Osteoblast (primary cell): ENCODE results near the gene LAD1. TPM values are rescaled to one million over a fixed set of nuclear protein-coding genes. Genes with fewer than 3 reads are reported as not detected.

Experiments
- DNase-seq: peaks from one replicate; pipeline ENCODE4 v3.0.0; 2011; ENCODE audit warnings: low spot score, mixed read lengths; ENCODE audit not compliant: insufficient read length; ENCODE audit errors: missing footprints
- H2AFZ ChIP-seq: 2 replicates; pipeline ENCODE4 v1.6.0; 2011; ENCODE audit warnings: mild to moderate bottlenecking, low read length
- H3K27ac ChIP-seq: 2 replicates; pipeline ENCODE4 v1.5.1; 2011; ENCODE audit warnings: mild to moderate bottlenecking, low read depth, low read length, moderate library complexity
- H3K27me3 ChIP-seq: 2 replicates; pipeline ENCODE4 v1.6.0; 2012; ENCODE audit warnings: mild to moderate bottlenecking, control low read depth, inconsistent platforms, low read length, moderate library complexity; ENCODE audit not compliant: insufficient read depth
- H3K36me3 ChIP-seq: 2 replicates; pipeline ENCODE4 v1.5.1; 2011; ENCODE audit warnings: mild to moderate bottlenecking, low read length, control low read depth, moderate library complexity; ENCODE audit not compliant: insufficient read depth
- H3K4me1 ChIP-seq: 2 replicates; pipeline ENCODE4 v1.5.1; 2011; ENCODE audit warnings: mild to moderate bottlenecking, low read length, control low read depth, moderate library complexity; ENCODE audit not compliant: insufficient read depth
- H3K4me2 ChIP-seq: 2 replicates; pipeline ENCODE4 v1.6.0; 2011; ENCODE audit warnings: mild to moderate bottlenecking, low read length; ENCODE audit not compliant: insufficient read depth
- H3K4me3 ChIP-seq: fragments of 200-600 bp; sonication (generic); 3 replicates; pipeline ENCODE4 v1.5.1; 2012; ENCODE audit warnings: mild to moderate bottlenecking, low read length, inconsistent platforms; ENCODE audit not compliant: insufficient read depth
- H3K79me2 ChIP-seq: 2 replicates; pipeline ENCODE4 v1.6.0; 2012; ENCODE audit warnings: mild to moderate bottlenecking, low read length, control low read depth, inconsistent platforms; ENCODE audit not compliant: insufficient read depth
- H3K9me3 ChIP-seq: 2 replicates; pipeline ENCODE4 v1.5.1; 2011; ENCODE audit warnings: low read depth, low read length, control low read depth
- H4K20me1 ChIP-seq: 2 replicates; pipeline ENCODE4 v1.6.0; 2012; ENCODE audit warnings: mild to moderate bottlenecking, low read length, control low read depth; ENCODE audit not compliant: insufficient read depth
- CTCF ChIP-seq: IDR thresholded peaks from 2 replicates; pipeline ENCODE4 v1.5.1; 2011; ENCODE audit warnings: mild to moderate bottlenecking, low read depth, low read length, moderate library complexity; ENCODE audit errors: extremely low read depth
- total RNA-seq: library from RNA; depleted of rRNA; stranded (reverse); fragments of >200 nt; gene quantifications from 2 replicates; pipeline ENCODE4 v1.2.3, GENCODE V29; 2012

LAD1 gene
- total RNA-seq, 1 donor = not detected

- TF ChIP-seq CTCF = no peak
- no peak overlapping the region for H3K4me2 ChIP-seq
- no peaks in the 10 kb centered on the region for H3K4me1 ChIP-seq
- no peak overlapping the region for H2AFZ ChIP-seq
- no peaks in the 10 kb centered on the region for H3K79me2 ChIP-seq
- H3K4me3 ChIP-seq = no peak overlapping the region
- H4K20me1 ChIP-seq = no peaks in the 10 kb centered on the region
- peaks cover 72% of the 10 kb centered on the region for H3K27me3 ChIP-seq
- H3K9me3 ChIP-seq = no peaks in the 10 kb centered on the region
- no peaks in the 10 kb centered on the region for H3K36me3 ChIP-seq
- DNase-seq = peak; percentile 48
- no peak overlapping the region for H3K27ac ChIP-seq
Observed at GRCh38 chr1:201400212-201400851, 1.2 kb upstream of the LAD1 start.

- H3K36me3 ChIP-seq = no peaks in the 10 kb centered on the region
- H4K20me1 ChIP-seq = no peaks in the 10 kb centered on the region
- H3K9me3 ChIP-seq = no peaks in the 10 kb centered on the region
- no peak for DNase-seq
- peaks cover 71% of the 10 kb centered on the region for H3K27me3 ChIP-seq
- no peak overlapping the region for H3K27ac ChIP-seq
- peak overlapping the region; percentile 19 for H3K4me3 ChIP-seq
- TF ChIP-seq CTCF = no peak
- peak overlapping the region; percentile 13 for H3K4me2 ChIP-seq
- H3K79me2 ChIP-seq = no peaks in the 10 kb centered on the region
- H3K4me1 ChIP-seq = no peaks in the 10 kb centered on the region
- H2AFZ ChIP-seq = no peak overlapping the region
Observed at GRCh38 chr1:201399352-201400126, 415 bp upstream of the LAD1 start.

GRCh38 chr1:201397675-201398074 lies 1.4 kb downstream of the LAD1 start:
- Histone ChIP-seq H3K27ac (no peak overlapping the region), H3K27me3 (peaks cover 61% of the 10 kb centered on the region), H4K20me1 (no peaks in the 10 kb centered on the region), H3K4me1 (no peaks in the 10 kb centered on the region), H2AFZ (no peak overlapping the region), H3K4me3 (no peak overlapping the region), H3K36me3 (no peaks in the 10 kb centered on the region), H3K79me2 (no peaks in the 10 kb centered on the region), H3K4me2 (no peak overlapping the region), H3K9me3 (no peaks in the 10 kb centered on the region)
- no peak for TF ChIP-seq CTCF
- DNase-seq = no peak

GRCh38 chr1:201396861-201397464 lies 2.2 kb downstream of the LAD1 start:
- Histone ChIP-seq H3K36me3 (no peaks in the 10 kb centered on the region), H2AFZ (no peak overlapping the region), H3K4me3 (no peak overlapping the region), H3K4me2 (no peak overlapping the region), H3K79me2 (no peaks in the 10 kb centered on the region), H3K27ac (no peak overlapping the region), H3K27me3 (peaks cover 56% of the 10 kb centered on the region), H3K9me3 (no peaks in the 10 kb centered on the region), H4K20me1 (no peaks in the 10 kb centered on the region), H3K4me1 (no peaks in the 10 kb centered on the region)
- TF ChIP-seq CTCF = no peak
- no peak for DNase-seq
